Transverse colon (tissue), 3 donors: Measurements from ENCODE around the gene PSEN2.

Source experiments
- CTCF ChIP-seq, 5 experiments: fragments of 200-600 bp in 3 of 5; fragments of 450-650 bp in 2 of 5; sonication (generic) in 3 of 5; IDR thresholded peaks; 1 replicate in 2 of 5; 2 replicates in 3 of 5; pipeline ENCODE4 v1.5.1; 2016 to 2017; ENCODE audit warnings: antibody characterized with exemption in 5 of 5, inconsistent platforms in 3 of 5, mild to moderate bottlenecking in 2 of 5, moderate library complexity in 1 of 5
- EP300 ChIP-seq: sonication (generic); formaldehyde crosslinking; IDR thresholded peaks from one replicate; pipeline ENCODE4 v1.6.1; 2017; ENCODE audit warnings: antibody characterized with exemption, low read depth
- POLR2A ChIP-seq: fragments of 450-650 bp; IDR thresholded peaks from one replicate; pipeline ENCODE4 v1.6.1; 2016; ENCODE audit warnings: antibody characterized with exemption, mild to moderate bottlenecking, moderate library complexity

- no peak for TF ChIP-seq CTCF (IDR thresholded peaks at IDR 0.05)
- no peak for TF ChIP-seq EP300
- TF ChIP-seq POLR2A: no peak
Observed at GRCh38 chr1:226862890-226863289, 7.5 kb upstream of the PSEN2 start.
